NCI-H2171 treated with DMSO at 0.1 percent for 48 hours (cell line): ENCODE measurements around the gene PRM2.

Source experiments
- DNase-seq: peaks from one replicate; lab custom pipeline; 2025; lab: John Stamatoyannopoulos, UW

PRM2 gene

GRCh38 chr16:11225677-11226549, 50.4 kb downstream of the PRM2 start:
- DNase-seq = no peak
